GM12878 (cell line): ENCODE data around the gene OR5T1. TPM values are rescaled to one million over a fixed set of nuclear protein-coding genes. Genes with fewer than 3 reads are reported as not detected.

Experiments used
- ATAC-seq: fragments of 200-7000 bp; cut with Tn5 transposase; 3 replicates; pipeline ENCODE4 v1.9.1; 2020; ENCODE audit warnings: mild to moderate bottlenecking, moderate library complexity
- Bru-seq: library from RNA; stranded (reverse); fragments of 400-500 nt; gene quantifications from one replicate; lab custom pipeline; 2021; lab: Mats Ljungman, UMichigan
- BruChase-seq, 2 experiments: library from RNA; stranded (reverse); fragments of 400-500 nt; gene quantifications; one replicate each; lab custom pipeline; 2021; lab: Mats Ljungman, UMichigan
- BruUV-seq: library from RNA; stranded (reverse); fragments of 400-500 nt; replicated peaks from 2 replicates; lab custom pipeline; 2021; lab: Mats Ljungman, UMichigan
- CTCF ChIA-PET: fragments of 300-600 bp; sonication (Branson Sonifier 250); formaldehyde crosslinking; extraction: SDS; loops from one replicate; lab custom pipeline; 2021; ENCODE audit warnings: inconsistent platforms; lab: Yijun Ruan, JAX
- POLR2A ChIA-PET: fragments of 350-600 bp; formaldehyde crosslinking; extraction: SDS; loops from one replicate; lab custom pipeline; 2021; ENCODE audit warnings: inconsistent platforms; lab: Charles Lee
- RAD21 ChIA-PET: fragments of 300-600 bp; sonication (Branson Sonifier 250); formaldehyde crosslinking; loops from one replicate; lab custom pipeline; 2023; ENCODE audit warnings: antibody characterized with exemption; ENCODE audit not compliant: unreplicated experiment; lab: Charles Lee
- SMC1A ChIA-PET: fragments of 300-600 bp; sonication (Branson Sonifier 250); formaldehyde crosslinking; loops from one replicate; lab custom pipeline; 2023; ENCODE audit not compliant: unreplicated experiment, uncharacterized antibody; lab: Charles Lee
- DNase-seq: peaks from one replicate; pipeline ENCODE4 v3.0.0-alpha.2; 2011; ENCODE audit warnings: low read depth, low spot score
- FAIRE-seq: peaks from 3 replicates; lab custom pipeline; 2011; peaks lifted over from hg19 to GRCh38; lab: Jason Lieb, UNC
- H2AFZ ChIP-seq: 2 replicates; pipeline ENCODE4 v1.6.0; 2011; ENCODE audit warnings: low read depth, low read length, control low read depth; ENCODE audit not compliant: control insufficient read depth
- H3K27ac ChIP-seq: 2 replicates; pipeline ENCODE4 v1.5.1; 2011; ENCODE audit warnings: control low read depth; ENCODE audit not compliant: control insufficient read depth, insufficient read depth
- H3K27me3 ChIP-seq, 2 experiments: replicated peaks in 1 of 2; 2 replicates each; pipeline versions ENCODE4 v1.6.0 to v1.6.1; 2011; ENCODE audit warnings: low read length in 1 of 2; ENCODE audit not compliant: control insufficient read depth in 2 of 2, insufficient read depth in 2 of 2
- H3K36me3 ChIP-seq, 2 experiments: 2 replicates each; pipeline ENCODE4 v1.5.1; 2011; ENCODE audit warnings: low read length in 1 of 2; ENCODE audit not compliant: control insufficient read depth in 2 of 2, insufficient read depth in 2 of 2
- H3K4me1 ChIP-seq: 2 replicates; pipeline ENCODE4 v1.6.1; 2011; ENCODE audit warnings: mild to moderate bottlenecking, low read length, moderate library complexity, mixed read lengths; ENCODE audit not compliant: control insufficient read depth, insufficient read depth
- H3K4me2 ChIP-seq: 2 replicates; pipeline ENCODE4 v1.6.0; 2011; ENCODE audit warnings: control low read depth; ENCODE audit not compliant: control insufficient read depth, insufficient read depth
- H3K4me3 ChIP-seq: fragments of 200-600 bp; sonication (generic); 2 replicates; pipeline ENCODE4 v1.5.1; 2016
- H3K79me2 ChIP-seq: 2 replicates; pipeline ENCODE4 v1.6.0; 2011; ENCODE audit warnings: low read length; ENCODE audit not compliant: control insufficient read depth, insufficient read depth
- H3K9ac ChIP-seq: 2 replicates; pipeline ENCODE4 v1.8.0; 2011; ENCODE audit warnings: low read length, control low read depth, mixed read lengths; ENCODE audit not compliant: control insufficient read depth, insufficient read depth
- H3K9me3 ChIP-seq: replicated peaks from 3 replicates; pipeline ENCODE4 v1.5.1; 2011; ENCODE audit warnings: mild to moderate bottlenecking, low read length; ENCODE audit not compliant: control insufficient read depth, insufficient read depth
- H4K20me1 ChIP-seq: 2 replicates; pipeline ENCODE4 v1.6.0; 2011; ENCODE audit not compliant: control insufficient read depth, insufficient read depth
- CBX5 ChIP-seq: sonication (generic); IDR thresholded peaks from 2 replicates; pipeline ENCODE4 v1.6.1; 2016; ENCODE audit warnings: low read depth, moderate library complexity, mild to moderate bottlenecking, inconsistent platforms
- E2F8 ChIP-seq: fragments of 450-650 bp; IDR thresholded peaks from 2 replicates; pipeline ENCODE4 v1.6.1; 2018; ENCODE audit warnings: mild to moderate bottlenecking, low read depth, moderate library complexity; ENCODE audit not compliant: partially characterized antibody
- ELK1 ChIP-seq: IDR thresholded peaks from 2 replicates; pipeline ENCODE4 v1.6.1; 2012; ENCODE audit warnings: low read depth, low read length, improper control_type of control experiment
- KLF5 ChIP-seq: fragments of 450-650 bp; IDR thresholded peaks from 2 replicates; pipeline ENCODE4 v1.6.1; 2014; ENCODE audit warnings: mild to moderate bottlenecking; ENCODE audit not compliant: partially characterized antibody
- PAX5 ChIP-seq: IDR thresholded peaks from 2 replicates; pipeline ENCODE4 v1.6.1; 2011; ENCODE audit warnings: low read depth, low read length, borderline replicate concordance
- RFX5 ChIP-seq: IDR thresholded peaks from 2 replicates; pipeline ENCODE4 v1.6.1; 2011; ENCODE audit warnings: low read depth, low read length, improper control_type of control experiment
- SKIL ChIP-seq: fragments of 450-650 bp; IDR thresholded peaks from 2 replicates; pipeline ENCODE4 v1.6.1; 2017; ENCODE audit warnings: mild to moderate bottlenecking, low read depth, inconsistent platforms; ENCODE audit not compliant: poor library complexity, severe bottlenecking
- SREBF1 ChIP-seq: IDR thresholded peaks from 2 replicates; pipeline ENCODE4 v1.6.1; 2012; ENCODE audit warnings: mild to moderate bottlenecking, low read length
- USF2 ChIP-seq: IDR thresholded peaks from 2 replicates; pipeline ENCODE4 v1.6.1; 2011; ENCODE audit warnings: low read depth, low read length, improper control_type of control experiment, borderline replicate concordance
- ZBTB11 ChIP-seq: fragments of 450-650 bp; formaldehyde crosslinking; IDR thresholded peaks from 2 replicates; pipeline ENCODE4 v1.5.0; 2022; ENCODE audit warnings: mild to moderate bottlenecking, missing genetic modification characterization
- in situ Hi-C: fragments of 300-500 bp; cut with MboI; formaldehyde crosslinking; loops from 9 replicates; pipeline ENCODE4 v1.14.3; 2018; ENCODE audit warnings: mixed read lengths
- intact Hi-C: fragments of 100-400 bp; cut with micrococcal nuclease; formaldehyde crosslinking; loops from one replicate; pipeline ENCODE4 v1.14.2; 2022; ENCODE audit not compliant: unreplicated experiment
- long read RNA-seq, 2 experiments: library from polyadenylated mRNA; unstranded; transcript quantifications; one replicate each; pipeline ENCODE4 v2.0.0, GENCODE V29; 2019 to 2020
- polyA minus RNA-seq, 3 experiments: library from RNA; depleted of rRNA, polyadenylated mRNA; stranded (reverse); fragments of >200 nt; gene quantifications; 2 replicates each; pipeline ENCODE4 v1.2.3, GENCODE V29; 2011
- polyA plus RNA-seq, 11 experiments: library from polyadenylated mRNA; depleted of rRNA in 4 of 11; unstranded in 6 of 11; stranded (reverse) in 5 of 11; fragments of >200 nt; fragmentation: Nextera tagmentation in 4 of 11; fragmentation: Illumina TruSeq in 1 of 11; extraction: Ambion mirVana in 4 of 11; extraction: Trizol in 1 of 11; gene quantifications; 1 replicate in 1 of 11; 2 replicates in 10 of 11; pipeline versions ENCODE4 v1.2.1 to v1.2.3, GENCODE V29; 2011 to 2016; ENCODE audit warnings: inconsistent platforms in 2 of 11, missing spikeins in 2 of 11, low read depth in 1 of 11
- total RNA-seq, 4 experiments: library from RNA; depleted of rRNA in 3 of 4; stranded (reverse); fragments of >200 nt in 3 of 4; fragmentation: Illumina TruSeq in 1 of 4; extraction: Trizol in 1 of 4; gene quantifications; 2 replicates each; pipeline versions ENCODE4 v1.2.1 to v1.2.3, GENCODE V29; 2013 to 2021

OR5T1 gene
- total RNA-seq (2013; cell fraction: nucleolus; rRNA removed), result not detected in 2 replicates
- total RNA-seq (2014; rRNA removed), result not detected in 2 replicates
- not detected in 2 replicates for total RNA-seq (2014; rRNA removed; fragmentation: Illumina TruSeq; extraction: Trizol)
- total RNA-seq (2021), result not detected in 2 replicates
- polyA plus RNA-seq (2011; ENCODE audit: low read depth), result not detected
- not detected in 2 replicates for polyA plus RNA-seq (2011; rRNA removed)
- polyA plus RNA-seq (2011; cell fraction: cytosol; rRNA removed), result not detected in 2 replicates
- not detected in 2 replicates for polyA plus RNA-seq (2011; cell fraction: nucleus; rRNA removed)
- not detected in 2 replicates for polyA plus RNA-seq (2012)
- polyA plus RNA-seq (2014; fragmentation: Illumina TruSeq; extraction: Trizol), result not detected in 2 replicates
- not detected for polyA plus RNA-seq (2014; fragmentation: Nextera tagmentation; extraction: Ambion mirVana)
- polyA plus RNA-seq (2014; rRNA removed), result not detected in 2 replicates
- polyA plus RNA-seq (2016; fragmentation: Nextera tagmentation; extraction: Ambion mirVana), result not detected
- polyA minus RNA-seq (2011; rRNA and poly(A)+ RNA removed), result not detected in 2 replicates
- not detected in 2 replicates for polyA minus RNA-seq (2011; cell fraction: cytosol; rRNA and poly(A)+ RNA removed)
- polyA minus RNA-seq (2011; cell fraction: nucleus; rRNA and poly(A)+ RNA removed), result not detected in 2 replicates
- not detected for Bru-seq, nascent RNA
- BruChase-seq, experiment 1, labeled RNA remaining after a 6-hour chase, result not detected
- BruChase-seq, experiment 2, labeled RNA remaining after a 2-hour chase, result not detected
- long read RNA-seq, experiment 1, result 0 reads
- long read RNA-seq, experiment 2, result 0 reads

GRCh38 chr11:56273854-56274253 lies at the start of gene OR5T1:
Gene OR5T1, plus strand, starts transcription at chr11:56274154. Its CDS starts 1,485 bp downstream, at chr11:56275639.
- H2AFZ ChIP-seq, result no peak within 1 kb of the TSS
- H3K9ac ChIP-seq, result no peak within 1 kb of the TSS
- intact Hi-C loops (no loop called here), in situ Hi-C loops (no loop called here)
- H3K9me3 ChIP-seq, result no peaks in the 10 kb centered on the region
- FAIRE-seq (no peak), DNase-seq (no peak), ATAC-seq (no peak)
- RAD21 ChIA-PET, result no interaction called here
- H3K27ac ChIP-seq, result no peak within 1 kb of the TSS
- SMC1A ChIA-PET, result interaction anchor here (0.6 kb wide), 1 partner anchor 13 kb away, joined by 4 read pairs; no protein-coding TSS in a partner anchor
- H4K20me1 ChIP-seq, result no peaks in the 10 kb centered on the region
- no TSS peak for BruUV-seq
- no peak within 1 kb of the TSS for H3K4me3 ChIP-seq
- no peaks in the 10 kb centered on the region for H3K79me2 ChIP-seq
- POLR2A ChIA-PET, result no interaction called here
- no peaks in the 10 kb centered on the region for H3K36me3 ChIP-seq
- H3K4me2 ChIP-seq, result no peak within 1 kb of the TSS
- CTCF ChIA-PET, result no interaction called here
- no peak for TF ChIP-seq USF2
- TF ChIP-seq SKIL, result no peak
- TF ChIP-seq SREBF1, result no peak
- TF ChIP-seq ZBTB11 (CRISPR knock-in tag), result no peak
- TF ChIP-seq RFX5, result no peak
- TF ChIP-seq CBX5, result no peak
- no peak for TF ChIP-seq ELK1
- no peak for TF ChIP-seq E2F8
- no peak for TF ChIP-seq PAX5
- no peak for TF ChIP-seq KLF5
- no peaks in the 10 kb centered on the region for H3K27me3 ChIP-seq
- no peaks in the 10 kb centered on the region for H3K4me1 ChIP-seq
